A549 (cell line): Measurements from ENCODE around the gene RNF217.

ENCODE experiments used
- KDM1A ChIP-seq: fragments of 200-600 bp; sonication (generic); IDR thresholded peaks from 2 replicates; pipeline ENCODE4 v1.6.1; 2016; ENCODE audit warnings: low read depth, mild to moderate bottlenecking
- PHF8 ChIP-seq: fragments of 200-600 bp; sonication (generic); IDR thresholded peaks from 2 replicates; pipeline ENCODE4 v1.6.1; 2016; ENCODE audit warnings: low read depth, mild to moderate bottlenecking, antibody characterized with exemption, moderate library complexity, borderline replicate concordance
- POLR2A ChIP-seq: IDR thresholded peaks from 2 replicates; pipeline ENCODE4 v1.6.1; 2012; ENCODE audit warnings: mild to moderate bottlenecking, low read length
- RFX5 ChIP-seq: fragments of 450-650 bp; IDR thresholded peaks from 2 replicates; pipeline ENCODE4 v1.7.1; 2014; ENCODE audit warnings: antibody characterized with exemption, mild to moderate bottlenecking, moderate library complexity
- TF ChIP-seq, protein P1 (sequence below): fragments of >200 bp; sonication (Bioruptor Twin); formaldehyde crosslinking; IDR thresholded peaks from 3 replicates; pipeline ENCODE4 v1.5.1; 2016
- TF ChIP-seq, protein P2 (sequence below): fragments of 200-600 bp; sonication (generic); IDR thresholded peaks from 2 replicates; pipeline ENCODE4 v1.6.1; 2016; ENCODE audit warnings: antibody characterized with exemption, mild to moderate bottlenecking, moderate library complexity

DNA sequence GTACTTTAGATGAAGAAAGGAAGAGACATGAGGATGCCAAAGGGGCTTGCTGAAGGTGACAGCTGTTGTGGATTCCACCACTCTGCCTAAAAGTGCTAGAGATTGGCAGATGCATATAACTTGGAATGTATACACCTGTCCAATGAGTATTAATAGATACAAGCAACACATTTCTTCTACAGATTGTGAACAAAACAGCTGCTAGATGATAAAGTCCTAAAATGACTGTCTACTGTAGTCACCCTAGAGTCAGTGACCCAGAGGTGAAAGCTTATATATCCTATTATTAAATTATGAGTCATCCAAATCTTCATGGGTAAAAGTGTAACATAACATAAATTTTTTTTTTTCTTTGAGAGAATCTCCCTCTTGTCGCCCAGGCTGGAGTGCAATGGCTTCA is 5.2 kb downstream of the RNF217 start:
- TF ChIP-seq POLR2A, result no peak
- TF ChIP-seq, protein P1, sequence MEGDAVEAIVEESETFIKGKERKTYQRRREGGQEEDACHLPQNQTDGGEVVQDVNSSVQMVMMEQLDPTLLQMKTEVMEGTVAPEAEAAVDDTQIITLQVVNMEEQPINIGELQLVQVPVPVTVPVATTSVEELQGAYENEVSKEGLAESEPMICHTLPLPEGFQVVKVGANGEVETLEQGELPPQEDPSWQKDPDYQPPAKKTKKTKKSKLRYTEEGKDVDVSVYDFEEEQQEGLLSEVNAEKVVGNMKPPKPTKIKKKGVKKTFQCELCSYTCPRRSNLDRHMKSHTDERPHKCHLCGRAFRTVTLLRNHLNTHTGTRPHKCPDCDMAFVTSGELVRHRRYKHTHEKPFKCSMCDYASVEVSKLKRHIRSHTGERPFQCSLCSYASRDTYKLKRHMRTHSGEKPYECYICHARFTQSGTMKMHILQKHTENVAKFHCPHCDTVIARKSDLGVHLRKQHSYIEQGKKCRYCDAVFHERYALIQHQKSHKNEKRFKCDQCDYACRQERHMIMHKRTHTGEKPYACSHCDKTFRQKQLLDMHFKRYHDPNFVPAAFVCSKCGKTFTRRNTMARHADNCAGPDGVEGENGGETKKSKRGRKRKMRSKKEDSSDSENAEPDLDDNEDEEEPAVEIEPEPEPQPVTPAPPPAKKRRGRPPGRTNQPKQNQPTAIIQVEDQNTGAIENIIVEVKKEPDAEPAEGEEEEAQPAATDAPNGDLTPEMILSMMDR, result no peak
- TF ChIP-seq, protein P2, sequence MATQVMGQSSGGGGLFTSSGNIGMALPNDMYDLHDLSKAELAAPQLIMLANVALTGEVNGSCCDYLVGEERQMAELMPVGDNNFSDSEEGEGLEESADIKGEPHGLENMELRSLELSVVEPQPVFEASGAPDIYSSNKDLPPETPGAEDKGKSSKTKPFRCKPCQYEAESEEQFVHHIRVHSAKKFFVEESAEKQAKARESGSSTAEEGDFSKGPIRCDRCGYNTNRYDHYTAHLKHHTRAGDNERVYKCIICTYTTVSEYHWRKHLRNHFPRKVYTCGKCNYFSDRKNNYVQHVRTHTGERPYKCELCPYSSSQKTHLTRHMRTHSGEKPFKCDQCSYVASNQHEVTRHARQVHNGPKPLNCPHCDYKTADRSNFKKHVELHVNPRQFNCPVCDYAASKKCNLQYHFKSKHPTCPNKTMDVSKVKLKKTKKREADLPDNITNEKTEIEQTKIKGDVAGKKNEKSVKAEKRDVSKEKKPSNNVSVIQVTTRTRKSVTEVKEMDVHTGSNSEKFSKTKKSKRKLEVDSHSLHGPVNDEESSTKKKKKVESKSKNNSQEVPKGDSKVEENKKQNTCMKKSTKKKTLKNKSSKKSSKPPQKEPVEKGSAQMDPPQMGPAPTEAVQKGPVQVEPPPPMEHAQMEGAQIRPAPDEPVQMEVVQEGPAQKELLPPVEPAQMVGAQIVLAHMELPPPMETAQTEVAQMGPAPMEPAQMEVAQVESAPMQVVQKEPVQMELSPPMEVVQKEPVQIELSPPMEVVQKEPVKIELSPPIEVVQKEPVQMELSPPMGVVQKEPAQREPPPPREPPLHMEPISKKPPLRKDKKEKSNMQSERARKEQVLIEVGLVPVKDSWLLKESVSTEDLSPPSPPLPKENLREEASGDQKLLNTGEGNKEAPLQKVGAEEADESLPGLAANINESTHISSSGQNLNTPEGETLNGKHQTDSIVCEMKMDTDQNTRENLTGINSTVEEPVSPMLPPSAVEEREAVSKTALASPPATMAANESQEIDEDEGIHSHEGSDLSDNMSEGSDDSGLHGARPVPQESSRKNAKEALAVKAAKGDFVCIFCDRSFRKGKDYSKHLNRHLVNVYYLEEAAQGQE, result no peak
- TF ChIP-seq PHF8, result no peak
- TF ChIP-seq RFX5, result no peak
- no peak for TF ChIP-seq KDM1A
